Measurements from ENCODE around the gene C10orf88.

C10orf88 gene

DNA sequence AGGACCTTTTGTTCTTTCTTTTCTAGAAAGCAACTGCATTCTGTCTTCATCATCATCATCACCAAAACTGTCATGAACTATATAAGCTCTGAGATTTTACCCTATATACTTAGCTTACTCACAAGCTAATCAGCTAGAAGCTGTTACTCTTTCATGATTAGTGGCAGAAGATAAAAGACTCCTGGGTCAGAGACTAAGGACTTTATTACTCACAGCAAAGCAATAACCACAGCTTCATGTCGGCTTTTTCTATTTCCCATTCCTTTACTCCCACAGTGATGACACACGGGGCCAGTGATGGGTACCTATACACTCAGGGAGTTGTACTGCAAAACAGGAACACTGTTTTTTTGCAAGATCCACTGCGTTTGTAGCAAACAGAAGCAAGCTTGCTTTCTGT, 8.4 kb upstream of the C10orf88 start:
- Histone ChIP-seq H3K36me3 (no peaks in the 10 kb centered on the region), H3K27me3 (ENCODE audit: insufficient read depth, low read depth, severe bottlenecking) (no peaks in the 10 kb centered on the region), H3K4me3 (ENCODE audit: low read depth, low read length) (no peak overlapping the region), H3K9me3 (ENCODE audit: severe bottlenecking) (peaks cover 2% of the 10 kb centered on the region), H3K27ac (no peak overlapping the region)
- TF ChIP-seq, protein P1, sequence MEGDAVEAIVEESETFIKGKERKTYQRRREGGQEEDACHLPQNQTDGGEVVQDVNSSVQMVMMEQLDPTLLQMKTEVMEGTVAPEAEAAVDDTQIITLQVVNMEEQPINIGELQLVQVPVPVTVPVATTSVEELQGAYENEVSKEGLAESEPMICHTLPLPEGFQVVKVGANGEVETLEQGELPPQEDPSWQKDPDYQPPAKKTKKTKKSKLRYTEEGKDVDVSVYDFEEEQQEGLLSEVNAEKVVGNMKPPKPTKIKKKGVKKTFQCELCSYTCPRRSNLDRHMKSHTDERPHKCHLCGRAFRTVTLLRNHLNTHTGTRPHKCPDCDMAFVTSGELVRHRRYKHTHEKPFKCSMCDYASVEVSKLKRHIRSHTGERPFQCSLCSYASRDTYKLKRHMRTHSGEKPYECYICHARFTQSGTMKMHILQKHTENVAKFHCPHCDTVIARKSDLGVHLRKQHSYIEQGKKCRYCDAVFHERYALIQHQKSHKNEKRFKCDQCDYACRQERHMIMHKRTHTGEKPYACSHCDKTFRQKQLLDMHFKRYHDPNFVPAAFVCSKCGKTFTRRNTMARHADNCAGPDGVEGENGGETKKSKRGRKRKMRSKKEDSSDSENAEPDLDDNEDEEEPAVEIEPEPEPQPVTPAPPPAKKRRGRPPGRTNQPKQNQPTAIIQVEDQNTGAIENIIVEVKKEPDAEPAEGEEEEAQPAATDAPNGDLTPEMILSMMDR (IDR thresholded peaks at IDR 0.05; ENCODE audit: low read depth, low read length): no peak
- DNase-seq: no peak

DNA sequence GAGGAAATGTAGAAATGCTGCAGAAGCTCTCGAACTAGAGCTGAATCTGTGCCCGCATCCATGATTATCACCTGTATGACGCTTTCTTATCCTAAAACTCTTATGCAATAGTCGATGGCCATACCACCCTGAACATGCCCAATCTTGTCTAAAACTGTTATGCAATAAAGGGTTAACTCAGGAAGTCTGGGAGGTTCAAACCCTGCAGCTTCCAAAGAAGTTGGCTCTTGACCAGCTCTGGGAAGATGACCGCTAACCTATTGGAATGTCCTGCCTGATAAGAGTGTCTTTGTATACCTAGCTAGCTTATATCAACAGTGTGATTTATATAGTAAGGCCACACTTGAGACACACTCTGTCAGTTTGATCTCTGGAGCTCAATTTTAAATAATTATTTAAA, 3.4 kb upstream of the C10orf88 start:
- Histone ChIP-seq H3K27me3 (ENCODE audit: insufficient read depth, low read depth, severe bottlenecking) (no peaks in the 10 kb centered on the region), H3K27ac (no peak overlapping the region), H3K4me3 (ENCODE audit: low read depth, low read length) (no peak overlapping the region), H3K36me3 (no peaks in the 10 kb centered on the region), H3K9me3 (ENCODE audit: severe bottlenecking) (peaks cover 6% of the 10 kb centered on the region)
- DNase-seq: no peak
- TF ChIP-seq, protein P1 (IDR thresholded peaks at IDR 0.05; ENCODE audit: low read depth, low read length): no peak

DNA sequence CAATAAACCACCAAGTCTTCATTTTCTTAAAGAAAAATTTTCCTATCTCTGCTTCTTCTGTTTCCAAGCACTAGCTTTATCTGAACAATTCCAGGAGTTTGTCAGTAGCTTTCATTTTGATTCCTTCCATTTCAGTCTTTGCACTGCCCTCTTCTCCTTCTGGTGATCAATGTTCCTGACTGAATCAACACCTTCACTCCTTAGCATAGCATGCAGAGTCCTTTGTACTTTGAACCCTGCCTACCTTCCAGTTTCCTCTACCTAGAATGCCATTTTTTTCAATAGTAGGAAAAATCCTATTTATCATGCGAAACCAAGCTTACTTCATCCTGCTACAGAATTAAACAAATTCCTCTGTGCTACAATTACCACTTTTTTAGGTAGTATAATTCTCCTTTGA, 1.9 kb upstream of the C10orf88 start:
- Histone ChIP-seq H3K9me3 (ENCODE audit: severe bottlenecking) (peaks cover 6% of the 10 kb centered on the region), H3K27ac (no peak overlapping the region), H3K4me3 (ENCODE audit: low read depth, low read length) (no peak overlapping the region), H3K27me3 (ENCODE audit: insufficient read depth, low read depth, severe bottlenecking) (no peaks in the 10 kb centered on the region), H3K36me3 (no peaks in the 10 kb centered on the region)
- TF ChIP-seq, protein P1 (IDR thresholded peaks at IDR 0.05; ENCODE audit: low read depth, low read length): no peak
- no peak for DNase-seq

DNA sequence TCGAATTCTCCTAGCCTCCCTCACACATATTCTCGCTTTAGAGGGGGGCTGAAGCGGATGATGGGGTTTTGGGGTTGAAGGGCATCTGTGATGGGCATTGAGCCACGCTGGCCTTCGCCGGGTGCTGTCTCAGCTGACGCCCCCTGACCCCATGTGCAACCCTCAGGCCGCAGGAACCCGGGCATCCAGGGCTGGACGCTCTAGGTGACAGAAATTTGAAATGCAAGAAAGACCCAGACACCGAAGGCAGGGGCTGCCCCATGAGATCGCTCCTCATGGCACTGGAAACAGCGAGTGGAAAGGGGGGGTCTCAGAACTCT, 664 bp upstream of the C10orf88 start:
- Histone ChIP-seq H3K9me3 (ENCODE audit: severe bottlenecking) (peaks cover 6% of the 10 kb centered on the region), H3K27me3 (ENCODE audit: insufficient read depth, low read depth, severe bottlenecking) (no peaks in the 10 kb centered on the region), H3K4me3 (ENCODE audit: low read depth, low read length) (no peak overlapping the region), H3K36me3 (no peaks in the 10 kb centered on the region), H3K27ac (no peak overlapping the region)
- DNase-seq: no peak
- TF ChIP-seq, protein P1 (IDR thresholded peaks at IDR 0.05; ENCODE audit: low read depth, low read length): no peak

DNA sequence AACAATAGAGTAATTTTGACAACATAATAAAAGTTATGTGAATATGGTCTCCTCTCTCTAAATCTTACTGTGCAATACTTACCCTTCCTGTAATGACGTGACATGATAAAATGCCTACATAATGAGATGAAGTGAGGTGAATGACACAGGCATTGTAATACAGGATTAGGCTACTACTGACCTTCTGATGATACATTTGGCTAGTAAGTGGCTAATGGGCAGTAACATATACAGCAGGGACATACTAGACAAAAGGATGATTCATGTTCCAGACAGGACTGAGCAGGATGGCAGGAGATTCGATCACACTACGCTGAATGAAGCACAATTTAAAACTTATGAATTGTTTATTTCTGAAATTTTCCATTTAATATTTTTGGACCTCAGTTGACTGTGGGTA, 4.7 kb downstream of the C10orf88 start:
- no peak for DNase-seq
- H3K27me3 ChIP-seq (ENCODE audit: insufficient read depth, low read depth, severe bottlenecking): no peaks in the 10 kb centered on the region
- H3K4me3 ChIP-seq (ENCODE audit: low read depth, low read length): no peak overlapping the region
- peaks cover 15% of the 10 kb centered on the region for H3K36me3 ChIP-seq
- no peak overlapping the region for H3K27ac ChIP-seq
- TF ChIP-seq, protein P1 (IDR thresholded peaks at IDR 0.05; ENCODE audit: low read depth, low read length): no peak
- peaks cover under 1% of the 10 kb centered on the region for H3K9me3 ChIP-seq (ENCODE audit: severe bottlenecking)

DNA sequence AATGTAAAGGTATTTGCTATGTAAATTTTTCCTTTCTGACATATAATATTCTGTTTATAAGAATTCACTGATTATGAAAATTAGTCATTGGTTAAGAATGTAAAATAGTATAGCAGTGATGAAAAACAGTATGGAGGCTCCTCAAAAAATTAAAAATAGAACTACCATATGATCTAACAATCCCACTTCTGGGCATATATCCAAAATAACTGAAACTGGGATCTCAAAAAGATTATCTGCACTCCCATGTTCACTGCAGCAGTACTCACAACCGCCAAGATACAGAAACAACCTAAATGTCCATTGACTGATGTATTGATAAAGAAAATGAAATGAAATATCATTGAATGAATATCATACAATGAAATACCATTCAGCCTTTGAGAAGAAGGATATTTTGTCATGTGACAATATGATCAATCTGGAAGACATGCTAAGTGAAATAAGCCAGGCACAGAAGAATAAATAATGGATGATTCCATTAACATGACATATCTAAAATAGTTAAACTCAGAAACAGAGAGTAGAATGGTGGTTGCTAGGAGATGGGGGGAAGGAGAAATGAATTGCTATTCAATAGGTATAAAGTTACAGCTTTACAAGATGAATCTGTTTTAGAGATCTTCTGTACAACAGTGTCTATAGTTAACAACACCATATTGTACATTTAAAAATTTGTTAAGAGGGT, 14.0 kb downstream of the C10orf88 start:
- H3K27ac ChIP-seq: no peak overlapping the region
- H3K4me3 ChIP-seq (ENCODE audit: low read depth, low read length): no peak overlapping the region
- no peaks in the 10 kb centered on the region for H3K27me3 ChIP-seq (ENCODE audit: insufficient read depth, low read depth, severe bottlenecking)
- DNase-seq: no peak
- TF ChIP-seq, protein P1 (IDR thresholded peaks at IDR 0.05; ENCODE audit: low read depth, low read length): no peak
- no peaks in the 10 kb centered on the region for H3K9me3 ChIP-seq (ENCODE audit: severe bottlenecking)
- H3K36me3 ChIP-seq: peaks cover 25% of the 10 kb centered on the region
